NCI-H2196 treated with DMSO at 0.1 percent for 48 hours (cell line): ENCODE results near the gene MNS1.
"Not testable (repeated sequence)": the region's sequence is repeated elsewhere in the genome, so short reads cannot be mapped to it uniquely, and the experiment has no call there.

ENCODE experiments used
- DNase-seq: peaks from one replicate; lab custom pipeline; 2025; ENCODE audit not compliant: unreplicated experiment; lab: John Stamatoyannopoulos, UW

The MNS1 gene

DNA sequence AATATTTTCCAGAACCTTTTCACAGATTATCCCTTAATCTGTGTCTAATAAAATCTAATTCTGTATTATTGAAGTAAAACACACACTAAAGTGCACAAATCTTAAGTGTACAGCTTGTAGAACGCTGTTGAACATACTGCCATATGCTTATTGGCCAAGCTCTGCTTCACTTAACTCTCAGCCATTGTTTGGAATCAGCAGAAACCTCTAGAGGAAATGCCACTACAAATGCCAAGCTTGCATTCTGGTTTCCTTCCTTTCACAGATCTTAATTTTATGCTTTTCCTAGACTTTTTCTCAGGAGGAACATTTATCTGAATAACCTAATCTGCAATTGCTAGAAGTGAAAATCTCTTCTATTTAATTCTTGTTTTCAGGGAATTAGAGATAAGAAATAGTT, 10.1 kb downstream of the MNS1 start:
- no peak for DNase-seq

DNA sequence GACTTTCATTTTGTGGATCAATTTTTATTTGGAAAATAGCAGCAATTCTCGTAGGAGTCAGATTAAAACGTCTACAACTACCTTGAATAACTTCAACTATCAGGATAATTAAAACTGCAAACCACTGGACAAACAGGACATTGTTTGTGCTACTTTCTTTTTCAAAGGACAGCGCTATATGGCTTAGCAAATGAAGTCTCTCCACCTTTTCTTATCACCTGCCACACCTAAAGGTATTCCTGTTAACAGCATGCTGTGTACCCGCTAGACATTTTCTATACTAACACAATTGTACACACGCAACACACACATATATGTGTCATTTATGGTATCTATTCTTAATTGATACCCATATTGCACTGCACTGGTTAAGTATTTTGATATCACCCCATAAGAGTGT, 19.2 kb downstream of the MNS1 start:
- DNase-seq: no peak

DNA sequence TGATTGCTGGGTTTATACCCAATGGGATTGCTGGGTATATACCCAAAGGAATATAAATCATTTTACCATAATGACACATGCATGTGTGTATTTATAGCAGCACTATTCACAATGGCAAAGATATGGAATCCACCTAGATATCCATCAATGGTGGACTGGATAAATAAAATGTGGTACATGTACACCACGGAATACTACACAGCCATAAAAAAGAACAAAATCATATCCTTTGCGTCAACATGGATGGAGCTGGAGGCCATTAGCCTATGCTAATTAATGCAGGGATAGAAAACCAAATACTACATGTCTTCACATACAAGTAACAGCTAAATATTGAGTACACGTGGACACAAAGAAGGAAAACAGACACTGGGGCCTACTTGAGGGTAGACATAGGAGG, 22.6 kb downstream of the MNS1 start:
- no peak for DNase-seq

DNA sequence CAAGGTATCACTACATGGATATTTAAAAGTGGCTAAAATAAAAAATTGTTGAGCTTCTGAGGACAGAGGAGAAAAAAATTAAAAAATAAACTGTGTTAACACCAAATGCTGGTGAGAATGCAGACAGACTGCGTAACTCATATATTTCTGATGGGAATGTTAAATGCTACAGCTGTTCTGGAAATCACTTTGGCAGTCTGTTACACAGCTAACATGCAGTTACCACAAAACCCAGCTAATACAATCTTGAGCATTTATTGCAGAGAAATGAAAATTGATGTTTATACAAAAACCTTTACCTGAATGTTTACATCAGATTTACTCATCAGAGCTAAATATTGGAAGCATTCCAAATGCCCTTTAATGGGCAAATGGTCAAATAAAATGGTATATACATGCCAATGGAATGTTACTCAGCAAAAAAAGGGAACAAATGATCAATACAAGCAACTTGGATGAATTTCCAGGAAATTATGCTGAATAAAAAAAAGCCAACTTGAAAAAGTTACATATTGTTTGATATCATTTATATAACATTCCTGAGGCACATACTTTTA, 24.6 kb downstream of the MNS1 start:
- DNase-seq: no peak

DNA sequence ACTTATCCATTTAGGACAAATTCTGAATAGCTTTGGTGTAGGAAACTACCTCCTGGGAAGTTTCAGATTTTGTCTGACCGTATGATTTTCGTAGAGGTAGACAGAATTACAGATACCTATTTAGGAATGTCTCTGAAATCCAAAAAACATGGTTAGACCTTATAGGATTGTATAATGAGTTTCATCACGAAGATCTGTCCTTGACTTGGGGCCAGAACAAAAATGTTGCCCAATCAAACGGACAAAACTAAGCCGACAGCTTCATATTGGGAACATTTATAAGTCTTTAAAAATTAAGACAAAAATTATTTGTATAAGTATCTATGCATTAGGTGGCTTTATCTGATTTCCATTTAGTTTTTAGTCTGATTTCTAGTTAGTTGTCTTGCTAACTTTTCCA, 32.6 kb downstream of the MNS1 start:
- DNase-seq: no peak

DNA sequence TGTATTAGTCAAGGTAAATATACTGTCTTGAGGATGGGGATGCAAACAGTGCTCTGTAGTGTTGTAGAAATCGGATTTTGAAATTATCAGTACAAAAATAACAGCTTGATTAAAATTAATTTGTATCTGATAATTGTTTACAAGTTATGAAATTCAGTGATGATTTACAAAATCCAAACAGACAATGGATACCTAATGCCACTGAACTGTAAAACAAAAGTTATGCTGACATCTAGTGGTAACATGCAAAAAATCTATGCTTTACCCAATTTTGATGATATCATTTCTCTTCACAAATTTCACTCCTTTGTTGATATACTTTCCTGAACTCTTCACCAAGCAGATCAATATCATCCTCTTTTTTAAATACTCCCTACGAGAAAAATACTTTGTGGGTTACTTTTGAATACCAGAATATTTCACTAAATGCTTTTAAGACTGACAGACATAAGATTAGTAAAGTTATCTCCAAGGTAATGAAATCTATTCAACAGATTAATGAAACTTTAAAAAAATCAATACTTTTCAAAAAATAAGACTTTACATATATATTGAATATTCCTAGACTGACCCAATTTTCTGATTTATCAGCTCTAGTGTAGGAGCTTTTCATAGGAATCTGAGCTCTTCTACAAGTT, 36.0 kb downstream of the MNS1 start:
- DNase-seq: peak; percentile 1

DNA sequence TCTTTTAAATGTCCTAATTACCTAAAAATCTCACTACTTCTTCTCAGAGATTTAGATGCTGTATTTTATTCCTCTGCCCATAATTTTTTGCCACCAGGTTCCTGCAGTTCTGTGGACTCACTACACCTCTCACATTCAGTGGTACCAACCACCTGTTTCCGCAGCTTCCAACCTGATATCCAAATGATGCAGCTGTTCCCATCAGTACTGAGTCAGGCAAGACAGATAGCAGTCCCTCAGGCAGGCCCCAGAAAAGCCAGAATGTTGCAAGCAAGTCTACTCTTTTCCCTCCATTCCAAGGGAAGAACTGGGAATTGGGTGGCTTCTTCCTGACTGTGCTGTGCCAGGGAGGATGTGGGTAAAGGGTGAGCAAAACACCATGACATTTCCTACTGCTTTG, 39.0 kb downstream of the MNS1 start:
- no peak for DNase-seq

DNA sequence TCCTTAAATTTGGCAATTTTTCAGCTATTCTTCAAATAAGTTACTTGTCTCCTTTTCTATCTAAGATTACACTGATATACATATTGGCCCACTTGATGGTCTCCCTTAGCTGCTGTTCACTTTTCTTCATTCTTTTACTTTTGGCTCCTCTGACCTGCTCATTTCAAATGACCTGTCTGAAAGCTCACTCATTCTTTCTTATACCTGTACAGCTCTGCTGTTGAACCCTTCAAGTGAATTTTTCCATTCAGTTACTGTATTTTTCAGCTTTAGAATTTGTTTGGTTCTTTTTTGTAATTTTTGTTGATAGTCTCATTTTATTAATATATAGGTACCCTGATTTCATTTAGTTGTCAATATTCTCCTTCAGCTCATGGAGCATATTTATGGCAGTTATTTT, 39.7 kb downstream of the MNS1 start:
- no peak for DNase-seq

DNA sequence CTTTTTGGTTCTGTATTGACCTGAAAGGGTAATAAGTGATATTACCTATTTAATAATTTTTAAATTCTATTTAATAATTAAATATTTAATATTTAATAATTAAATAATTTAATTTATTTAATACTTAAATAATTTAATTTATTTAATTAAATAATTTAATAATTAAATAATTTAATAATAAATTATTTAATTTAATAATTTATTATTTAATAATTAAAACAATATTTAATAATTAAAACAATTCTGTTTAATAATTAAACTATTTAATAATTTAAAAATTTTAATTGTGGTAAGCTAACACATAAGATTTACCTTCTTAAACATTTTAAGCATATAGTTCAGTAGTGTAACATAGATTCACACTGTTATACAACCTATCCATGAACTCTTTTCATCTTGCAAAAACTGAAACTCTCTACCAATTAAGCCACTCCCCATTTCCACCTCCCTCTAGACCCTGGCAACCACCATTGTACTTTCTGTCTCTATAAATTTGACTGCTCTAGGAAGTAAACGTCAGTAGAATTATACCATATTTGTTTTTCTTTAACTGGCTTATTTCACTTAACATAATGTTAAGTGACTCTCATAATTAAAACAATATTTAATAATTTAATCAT, 51.7 kb downstream of the MNS1 start:
- not testable (repeated sequence) for DNase-seq

DNA sequence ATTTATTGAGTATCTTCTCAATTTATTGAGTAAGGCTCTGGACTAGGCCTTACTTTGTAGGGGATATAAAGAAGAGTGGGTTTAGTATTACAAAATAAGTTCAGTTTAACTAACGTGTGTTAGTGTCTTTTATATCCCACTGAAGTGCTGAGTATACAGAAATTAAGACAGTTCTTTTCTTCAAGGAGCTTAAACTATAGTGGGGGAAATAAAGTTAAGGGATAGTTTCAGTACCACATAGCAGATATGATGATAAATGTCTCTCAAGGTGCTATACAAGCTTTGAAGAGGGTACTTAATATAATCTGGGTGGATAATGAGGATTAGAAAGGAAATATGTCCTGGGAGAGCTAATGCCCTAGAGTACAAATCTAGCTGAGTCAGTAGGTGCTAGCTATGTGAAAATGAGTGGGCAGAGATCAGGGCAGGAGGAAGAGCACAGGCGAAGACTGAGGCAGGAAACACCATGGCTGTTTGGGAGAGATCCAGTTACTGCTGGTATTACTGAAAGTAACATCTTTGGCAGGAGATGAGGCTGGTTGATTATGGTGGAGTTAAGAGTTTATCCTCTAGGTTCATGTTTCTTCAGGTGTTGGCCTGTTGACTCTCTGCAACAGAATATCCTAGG, 53.7 kb downstream of the MNS1 start:
- no peak for DNase-seq

DNA sequence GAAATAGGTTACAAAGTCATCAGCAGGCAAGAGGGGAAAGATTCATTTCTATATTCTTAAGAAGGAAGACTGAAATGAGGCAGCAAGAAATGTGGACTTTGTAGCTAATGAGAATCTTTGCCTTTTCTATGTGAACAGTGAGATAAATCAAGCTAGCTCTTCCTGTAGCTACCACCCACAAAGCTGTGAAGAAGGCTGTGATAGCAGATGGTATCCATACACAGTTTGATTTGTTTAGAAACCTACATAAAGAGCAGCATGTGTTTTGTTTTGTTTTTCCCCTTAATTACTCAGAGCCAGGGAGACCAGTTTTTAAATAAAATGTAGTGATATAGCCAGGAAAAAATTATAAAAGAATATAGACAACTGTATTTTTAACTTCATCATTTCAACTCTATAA, 54.2 kb downstream of the MNS1 start:
- DNase-seq: no peak

DNA sequence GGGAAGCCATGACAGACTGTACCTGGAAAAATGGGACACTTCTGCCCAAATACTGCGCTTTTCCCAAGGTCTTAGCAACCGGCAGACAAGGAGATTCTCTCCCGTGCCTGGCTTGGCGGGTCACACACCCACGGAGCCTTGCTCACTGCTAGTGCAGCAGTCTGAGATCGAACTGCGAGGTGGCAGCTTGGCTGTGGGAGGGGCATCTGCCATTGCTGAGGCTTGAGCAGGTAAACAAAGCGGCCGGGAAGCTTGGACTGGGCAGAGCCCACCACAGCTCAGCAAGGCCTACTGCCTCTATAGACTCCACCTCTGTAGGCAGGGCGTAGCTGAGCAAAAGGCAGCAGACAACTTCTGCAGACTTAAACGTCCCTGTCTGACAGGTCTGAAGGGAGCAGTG, 65.7 kb downstream of the MNS1 start:
- DNase-seq: not testable (repeated sequence)

DNA sequence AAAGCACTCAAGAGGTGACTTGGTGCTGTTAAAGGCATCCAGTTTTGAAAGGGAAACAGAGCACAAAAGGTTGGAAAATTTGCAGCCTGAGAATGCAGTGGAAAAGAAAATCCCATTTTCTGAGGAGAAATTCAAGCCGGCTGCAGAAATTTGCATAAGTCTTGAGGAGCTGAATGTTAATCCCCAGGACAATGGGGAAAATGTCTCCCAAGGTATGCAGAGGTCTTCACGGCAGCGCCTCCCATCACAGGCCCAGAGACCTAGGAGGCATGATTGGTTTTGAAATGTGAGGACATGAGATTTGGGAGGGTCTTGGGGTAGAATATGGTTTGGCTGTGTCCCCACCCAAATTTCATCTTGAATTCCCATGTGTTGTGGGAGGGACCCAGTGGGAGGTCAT, 67.6 kb downstream of the MNS1 start:
- DNase-seq: not testable (repeated sequence)

DNA sequence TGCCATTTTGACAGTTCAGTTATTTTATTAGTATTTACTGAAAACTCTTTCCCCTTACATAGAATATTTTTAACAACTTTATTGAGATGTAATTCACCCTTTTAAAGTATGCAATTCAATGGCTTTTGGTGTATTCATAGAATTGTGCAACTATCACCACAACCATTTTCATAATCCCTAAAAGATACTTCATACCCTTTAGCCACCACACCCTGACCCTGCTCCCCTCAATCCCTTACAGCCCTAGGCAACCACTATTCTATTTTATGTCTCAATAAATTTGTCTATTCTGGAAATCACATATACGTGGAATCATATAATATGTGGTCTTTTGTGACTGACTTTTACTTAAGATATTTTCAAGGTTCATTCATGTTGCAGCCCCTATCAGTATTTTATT, 70.0 kb downstream of the MNS1 start:
- DNase-seq: no peak

DNA sequence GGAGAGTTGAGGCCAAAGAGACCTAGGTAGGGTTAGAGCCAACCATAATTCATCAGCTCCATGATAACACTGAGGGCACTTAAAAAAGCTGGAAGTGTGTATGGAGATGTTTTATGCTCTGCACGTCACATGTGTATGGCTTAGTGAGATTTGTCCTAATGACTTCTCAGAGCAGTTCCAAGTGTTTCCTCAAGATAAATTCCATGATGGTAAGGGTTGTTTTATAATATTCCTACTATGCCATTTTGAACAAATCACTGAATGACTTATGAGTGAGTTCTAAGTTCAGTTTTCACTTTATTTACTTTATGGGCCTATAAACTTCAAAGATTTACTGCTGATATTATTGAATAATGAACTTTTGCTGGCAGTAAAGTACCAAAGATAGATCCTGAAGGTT, 71.7 kb downstream of the MNS1 start:
- DNase-seq: no peak

DNA sequence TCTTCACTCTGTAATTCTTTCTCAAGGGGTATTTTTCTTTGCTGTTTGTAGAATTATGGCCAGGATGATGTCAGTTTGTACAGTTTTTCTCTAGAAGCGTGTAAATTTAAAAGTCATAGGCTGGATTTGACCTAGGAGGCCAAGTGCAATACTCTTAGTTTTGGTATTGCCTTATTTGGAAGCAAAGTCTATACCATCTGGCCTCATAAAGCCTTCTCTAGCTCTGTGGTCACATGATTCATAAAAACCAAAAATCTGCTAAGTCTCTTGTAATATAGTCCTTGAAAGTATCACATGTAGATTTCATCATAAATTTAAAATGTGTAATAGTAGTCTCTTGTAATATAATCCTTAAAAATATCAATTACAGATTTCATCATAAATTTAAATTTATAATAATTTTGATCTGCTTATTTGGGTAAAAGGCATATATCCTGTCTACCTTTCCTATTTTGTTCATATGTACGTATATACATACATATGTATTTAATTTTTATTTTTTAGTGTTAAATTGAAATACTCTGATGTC, 74.1 kb downstream of the MNS1 start:
- DNase-seq: no peak

DNA sequence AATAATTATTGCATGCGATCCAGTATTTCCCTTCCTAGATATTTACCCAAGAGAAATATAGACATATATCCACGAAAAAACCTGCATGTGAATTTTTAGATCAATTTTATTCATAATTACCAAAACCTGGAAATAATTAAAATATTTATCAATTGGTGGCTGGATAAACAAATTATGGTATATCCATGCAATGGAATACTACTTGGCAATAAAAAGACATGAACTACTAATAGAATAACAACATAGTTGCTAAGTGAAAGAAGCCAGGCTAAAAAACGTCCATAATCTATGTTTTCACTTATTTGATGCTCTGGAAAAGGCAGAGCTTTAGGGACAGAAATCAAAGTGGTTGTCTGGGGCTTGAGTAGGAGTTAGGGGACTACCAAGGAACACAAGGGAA, 79.0 kb downstream of the MNS1 start:
- no peak for DNase-seq

DNA sequence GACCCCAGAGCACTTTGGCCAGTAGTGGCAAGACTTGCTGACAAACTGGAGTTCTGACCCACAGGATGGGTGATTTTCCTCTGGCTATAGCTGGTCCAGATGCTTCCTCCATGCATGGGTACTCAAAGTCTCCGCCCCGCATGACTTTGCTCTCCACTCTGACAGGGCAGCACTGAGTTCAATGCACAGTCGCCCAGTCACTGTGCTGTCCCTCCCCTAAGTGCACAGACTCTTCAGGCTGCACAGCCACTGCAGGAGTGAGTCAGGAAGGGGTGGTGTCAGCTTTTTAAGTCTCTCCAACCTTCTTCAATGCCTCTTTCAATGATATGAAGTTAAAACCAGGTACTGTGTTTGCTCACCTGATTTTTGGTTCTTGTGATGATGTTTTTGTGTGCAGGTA, 81.9 kb downstream of the MNS1 start:
- no peak for DNase-seq
